GM23338 (cell line): ENCODE data around the gene FHIT. TPM values are rescaled to one million over a fixed set of nuclear protein-coding genes. Genes with fewer than 3 reads are reported as not detected.

Experiments used
- ATAC-seq: fragments of 200-7000 bp; cut with Tn5 transposase; 3 replicates; pipeline ENCODE4 v1.9.1; 2020
- DNase-seq: peaks from one replicate; pipeline ENCODE4 v3.0.0-alpha.2; 2015; ENCODE audit warnings: low spot score
- H2AFZ ChIP-seq: fragments of 200-600 bp; sonication (generic); 2 replicates; pipeline ENCODE4 v1.8.0; 2016; ENCODE audit warnings: antibody characterized with exemption, mild to moderate bottlenecking, moderate library complexity
- H3F3A ChIP-seq: fragments of 200-600 bp; sonication (generic); replicated peaks from 2 replicates; pipeline ENCODE4 v1.8.0; 2017; ENCODE audit warnings: antibody characterized with exemption, mixed run types, low read depth
- H3K27ac ChIP-seq: fragments of 200-600 bp; sonication (generic); 2 replicates; pipeline ENCODE4 v1.6.1; 2016; ENCODE audit warnings: low read depth
- H3K27me3 ChIP-seq: fragments of 200-600 bp; sonication (generic); 2 replicates; pipeline ENCODE4 v1.8.0; 2016; ENCODE audit warnings: mild to moderate bottlenecking, mixed run types, moderate library complexity; ENCODE audit not compliant: insufficient read depth
- H3K36me3 ChIP-seq: fragments of 200-600 bp; sonication (generic); 2 replicates; pipeline ENCODE4 v1.8.0; 2016; ENCODE audit warnings: mild to moderate bottlenecking; ENCODE audit not compliant: insufficient read depth
- H3K4me1 ChIP-seq: fragments of 200-600 bp; sonication (generic); 2 replicates; pipeline ENCODE4 v1.8.0; 2016; ENCODE audit warnings: mild to moderate bottlenecking, moderate library complexity; ENCODE audit not compliant: insufficient read depth
- H3K4me2 ChIP-seq: fragments of 200-600 bp; sonication (generic); 2 replicates; pipeline ENCODE4 v1.7.1; 2017; ENCODE audit warnings: mixed run types
- H3K4me3 ChIP-seq: fragments of 200-600 bp; sonication (generic); 2 replicates; pipeline ENCODE4 v1.6.1; 2016; ENCODE audit warnings: mixed run types
- H3K79me2 ChIP-seq: fragments of 200-600 bp; sonication (generic); replicated peaks from 2 replicates; pipeline ENCODE4 v1.8.0; 2017; ENCODE audit warnings: mild to moderate bottlenecking; ENCODE audit not compliant: insufficient read depth
- H3K9me2 ChIP-seq: fragments of 200-600 bp; sonication (generic); 2 replicates; pipeline ENCODE4 v1.8.0; 2017; ENCODE audit not compliant: insufficient read depth
- H4K20me1 ChIP-seq: fragments of 200-600 bp; sonication (generic); replicated peaks from 2 replicates; pipeline ENCODE4 v1.8.0; 2017; ENCODE audit warnings: mild to moderate bottlenecking; ENCODE audit not compliant: insufficient read depth
- H3K27ac Mint-ChIP-seq: 2 replicates; pipeline ENCODE4 v1.8.0; 2020; ENCODE audit warnings: inconsistent platforms, mild to moderate bottlenecking, moderate library complexity, mixed read lengths
- H3K27me3 Mint-ChIP-seq: 3 replicates; pipeline ENCODE4 v1.8.0; 2022; ENCODE audit warnings: low read depth, mild to moderate bottlenecking, moderate library complexity, mixed read lengths, inconsistent platforms; ENCODE audit not compliant: insufficient read depth, poor library complexity
- H3K36me3 Mint-ChIP-seq: 3 replicates; pipeline ENCODE4 v1.8.0; 2021; ENCODE audit warnings: low read depth, mild to moderate bottlenecking, inconsistent platforms, moderate library complexity, mixed read lengths
- H3K4me1 Mint-ChIP-seq: 3 replicates; pipeline ENCODE4 v1.8.0; 2020; ENCODE audit warnings: mild to moderate bottlenecking, inconsistent platforms, mixed read lengths
- H3K4me3 Mint-ChIP-seq: 3 replicates; pipeline ENCODE4 v1.8.0; 2021; ENCODE audit warnings: moderate library complexity, mild to moderate bottlenecking, inconsistent platforms, mixed read lengths
- H3K9me3 Mint-ChIP-seq: 3 replicates; pipeline ENCODE4 v1.8.0; 2020; ENCODE audit warnings: moderate library complexity, mild to moderate bottlenecking, inconsistent platforms, mixed read lengths
- CREB1 ChIP-seq: fragments of 250-450 bp; sonication (Bioruptor Pico); IDR thresholded peaks from 2 replicates; pipeline ENCODE4 v1.5.0; 2020; ENCODE audit warnings: low read depth, mild to moderate bottlenecking, moderate library complexity
- EZH2 ChIP-seq: fragments of 200-600 bp; sonication (generic); IDR thresholded peaks from one replicate; pipeline ENCODE4 v1.8.0; 2017; ENCODE audit warnings: antibody characterized with exemption, mild to moderate bottlenecking, low read depth; ENCODE audit not compliant: unreplicated experiment
- EZH2phosphoT487 ChIP-seq: fragments of 200-600 bp; sonication (generic); IDR thresholded peaks from one replicate; pipeline ENCODE4 v1.8.1; 2018; ENCODE audit warnings: antibody characterized with exemption; ENCODE audit not compliant: unreplicated experiment
- NANOG ChIP-seq: IDR thresholded peaks from 2 replicates; pipeline ENCODE4 v1.6.1; 2016; ENCODE audit warnings: antibody characterized with exemption, borderline replicate concordance
- POLR2AphosphoS5 ChIP-seq: IDR thresholded peaks from 2 replicates; pipeline ENCODE4 v1.6.1; 2016; ENCODE audit warnings: antibody characterized with exemption, low read depth
- STAT1 ChIP-seq: IDR thresholded peaks from one replicate; pipeline ENCODE4 v1.6.1; 2016; ENCODE audit warnings: antibody characterized with exemption; ENCODE audit not compliant: unreplicated experiment
- ZNF331 ChIP-seq: fragments of 250-450 bp; sonication (Bioruptor Pico); IDR thresholded peaks from 2 replicates; pipeline ENCODE4 v1.5.0; 2020; ENCODE audit warnings: low read depth, mild to moderate bottlenecking, moderate library complexity
- polyA plus RNA-seq: library from polyadenylated mRNA; unstranded; fragments of >200 nt; fragmentation: Nextera tagmentation; extraction: Ambion mirVana; gene quantifications from 2 replicates; pipeline ENCODE4 v1.2.1, GENCODE V29; 2016
- total RNA-seq: library from RNA; depleted of rRNA; stranded (reverse); fragments of >200 nt; shearing (Covaris generic); gene quantifications from 2 replicates; pipeline ENCODE4 v1.2.3, GENCODE V29; 2014
- TF ChIP-seq, protein P1 (sequence below), 2 experiments: fragments of 200-600 bp in 1 of 2; sonication (generic) in 1 of 2; conservative IDR thresholded peaks; 2 replicates each; pipeline versions ENCODE4 v1.5.1 to v1.6.1; 2016 to 2017; ENCODE audit warnings: antibody characterized with exemption in 2 of 2, low read depth in 2 of 2, mild to moderate bottlenecking in 2 of 2, moderate library complexity in 1 of 2
- TF ChIP-seq, protein P2 (sequence below): fragments of 250-450 bp; sonication (Bioruptor Pico); IDR thresholded peaks from 2 replicates; pipeline ENCODE4 v1.5.0; 2020; ENCODE audit warnings: mild to moderate bottlenecking, moderate library complexity
- TF ChIP-seq, protein P3 (sequence below): IDR thresholded peaks from 2 replicates; pipeline ENCODE4 v1.6.1; 2016; ENCODE audit warnings: antibody characterized with exemption
- TF ChIP-seq, protein P4 (sequence below): IDR thresholded peaks from one replicate; pipeline ENCODE4 v1.6.1; 2018; ENCODE audit warnings: antibody characterized with exemption; ENCODE audit not compliant: unreplicated experiment

FHIT gene
- total and polyA plus RNA-seq, 2 experiments from 2014 or later, result 3.0 to 8.3 TPM

DNA sequence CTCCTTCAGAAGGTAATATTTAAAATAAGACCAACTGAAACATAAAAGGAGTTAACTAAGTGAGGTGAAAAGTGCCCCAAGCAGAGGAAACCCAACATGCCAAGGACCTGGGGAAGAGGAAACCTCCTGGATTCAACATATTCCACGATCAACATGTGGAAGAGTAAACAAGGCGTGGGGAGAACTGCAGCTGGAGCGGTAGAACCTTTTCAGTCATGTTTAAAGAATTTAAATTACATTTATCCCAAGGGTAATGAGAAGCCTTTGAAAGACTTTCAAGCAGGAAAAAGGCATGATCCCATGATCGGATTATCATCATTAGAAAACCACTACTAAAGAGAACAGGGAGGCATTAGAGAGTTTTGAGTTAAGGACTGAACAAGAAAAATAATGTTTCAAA, 330.7 kb downstream of the FHIT start:
- Histone ChIP-seq H3K4me1 (no peaks in the 10 kb centered on the region), H2AFZ (no peak overlapping the region), H3K27me3 (no peaks in the 10 kb centered on the region), H3K79me2 (no peaks in the 10 kb centered on the region), H3K4me3 (no peak overlapping the region), H3K9me2 (no peaks in the 10 kb centered on the region), H3F3A (no peaks in the 10 kb centered on the region), H4K20me1 (no peaks in the 10 kb centered on the region), H3K27ac (no peak overlapping the region), H3K36me3 (no peaks in the 10 kb centered on the region; the same call in 1 of the 2 replicates), H3K4me2 (no peak overlapping the region)
- no peaks in the 10 kb centered on the region for H3K4me1 Mint-ChIP-seq
- no peak for DNase-seq
- H3K27me3 Mint-ChIP-seq, result peaks cover 3% of the 10 kb centered on the region
- TF ChIP-seq CREB1, result no peak
- no peak for TF ChIP-seq ZNF331 (CRISPR knock-in tag)
- TF ChIP-seq NANOG, result no peak
- TF ChIP-seq EZH2phosphoT487, result no peak
- TF ChIP-seq, protein P1, sequence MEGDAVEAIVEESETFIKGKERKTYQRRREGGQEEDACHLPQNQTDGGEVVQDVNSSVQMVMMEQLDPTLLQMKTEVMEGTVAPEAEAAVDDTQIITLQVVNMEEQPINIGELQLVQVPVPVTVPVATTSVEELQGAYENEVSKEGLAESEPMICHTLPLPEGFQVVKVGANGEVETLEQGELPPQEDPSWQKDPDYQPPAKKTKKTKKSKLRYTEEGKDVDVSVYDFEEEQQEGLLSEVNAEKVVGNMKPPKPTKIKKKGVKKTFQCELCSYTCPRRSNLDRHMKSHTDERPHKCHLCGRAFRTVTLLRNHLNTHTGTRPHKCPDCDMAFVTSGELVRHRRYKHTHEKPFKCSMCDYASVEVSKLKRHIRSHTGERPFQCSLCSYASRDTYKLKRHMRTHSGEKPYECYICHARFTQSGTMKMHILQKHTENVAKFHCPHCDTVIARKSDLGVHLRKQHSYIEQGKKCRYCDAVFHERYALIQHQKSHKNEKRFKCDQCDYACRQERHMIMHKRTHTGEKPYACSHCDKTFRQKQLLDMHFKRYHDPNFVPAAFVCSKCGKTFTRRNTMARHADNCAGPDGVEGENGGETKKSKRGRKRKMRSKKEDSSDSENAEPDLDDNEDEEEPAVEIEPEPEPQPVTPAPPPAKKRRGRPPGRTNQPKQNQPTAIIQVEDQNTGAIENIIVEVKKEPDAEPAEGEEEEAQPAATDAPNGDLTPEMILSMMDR (conservative IDR thresholded peaks at IDR 0.05; ENCODE audit: low read depth in 2 of 2), result no peak
- TF ChIP-seq, protein P2, sequence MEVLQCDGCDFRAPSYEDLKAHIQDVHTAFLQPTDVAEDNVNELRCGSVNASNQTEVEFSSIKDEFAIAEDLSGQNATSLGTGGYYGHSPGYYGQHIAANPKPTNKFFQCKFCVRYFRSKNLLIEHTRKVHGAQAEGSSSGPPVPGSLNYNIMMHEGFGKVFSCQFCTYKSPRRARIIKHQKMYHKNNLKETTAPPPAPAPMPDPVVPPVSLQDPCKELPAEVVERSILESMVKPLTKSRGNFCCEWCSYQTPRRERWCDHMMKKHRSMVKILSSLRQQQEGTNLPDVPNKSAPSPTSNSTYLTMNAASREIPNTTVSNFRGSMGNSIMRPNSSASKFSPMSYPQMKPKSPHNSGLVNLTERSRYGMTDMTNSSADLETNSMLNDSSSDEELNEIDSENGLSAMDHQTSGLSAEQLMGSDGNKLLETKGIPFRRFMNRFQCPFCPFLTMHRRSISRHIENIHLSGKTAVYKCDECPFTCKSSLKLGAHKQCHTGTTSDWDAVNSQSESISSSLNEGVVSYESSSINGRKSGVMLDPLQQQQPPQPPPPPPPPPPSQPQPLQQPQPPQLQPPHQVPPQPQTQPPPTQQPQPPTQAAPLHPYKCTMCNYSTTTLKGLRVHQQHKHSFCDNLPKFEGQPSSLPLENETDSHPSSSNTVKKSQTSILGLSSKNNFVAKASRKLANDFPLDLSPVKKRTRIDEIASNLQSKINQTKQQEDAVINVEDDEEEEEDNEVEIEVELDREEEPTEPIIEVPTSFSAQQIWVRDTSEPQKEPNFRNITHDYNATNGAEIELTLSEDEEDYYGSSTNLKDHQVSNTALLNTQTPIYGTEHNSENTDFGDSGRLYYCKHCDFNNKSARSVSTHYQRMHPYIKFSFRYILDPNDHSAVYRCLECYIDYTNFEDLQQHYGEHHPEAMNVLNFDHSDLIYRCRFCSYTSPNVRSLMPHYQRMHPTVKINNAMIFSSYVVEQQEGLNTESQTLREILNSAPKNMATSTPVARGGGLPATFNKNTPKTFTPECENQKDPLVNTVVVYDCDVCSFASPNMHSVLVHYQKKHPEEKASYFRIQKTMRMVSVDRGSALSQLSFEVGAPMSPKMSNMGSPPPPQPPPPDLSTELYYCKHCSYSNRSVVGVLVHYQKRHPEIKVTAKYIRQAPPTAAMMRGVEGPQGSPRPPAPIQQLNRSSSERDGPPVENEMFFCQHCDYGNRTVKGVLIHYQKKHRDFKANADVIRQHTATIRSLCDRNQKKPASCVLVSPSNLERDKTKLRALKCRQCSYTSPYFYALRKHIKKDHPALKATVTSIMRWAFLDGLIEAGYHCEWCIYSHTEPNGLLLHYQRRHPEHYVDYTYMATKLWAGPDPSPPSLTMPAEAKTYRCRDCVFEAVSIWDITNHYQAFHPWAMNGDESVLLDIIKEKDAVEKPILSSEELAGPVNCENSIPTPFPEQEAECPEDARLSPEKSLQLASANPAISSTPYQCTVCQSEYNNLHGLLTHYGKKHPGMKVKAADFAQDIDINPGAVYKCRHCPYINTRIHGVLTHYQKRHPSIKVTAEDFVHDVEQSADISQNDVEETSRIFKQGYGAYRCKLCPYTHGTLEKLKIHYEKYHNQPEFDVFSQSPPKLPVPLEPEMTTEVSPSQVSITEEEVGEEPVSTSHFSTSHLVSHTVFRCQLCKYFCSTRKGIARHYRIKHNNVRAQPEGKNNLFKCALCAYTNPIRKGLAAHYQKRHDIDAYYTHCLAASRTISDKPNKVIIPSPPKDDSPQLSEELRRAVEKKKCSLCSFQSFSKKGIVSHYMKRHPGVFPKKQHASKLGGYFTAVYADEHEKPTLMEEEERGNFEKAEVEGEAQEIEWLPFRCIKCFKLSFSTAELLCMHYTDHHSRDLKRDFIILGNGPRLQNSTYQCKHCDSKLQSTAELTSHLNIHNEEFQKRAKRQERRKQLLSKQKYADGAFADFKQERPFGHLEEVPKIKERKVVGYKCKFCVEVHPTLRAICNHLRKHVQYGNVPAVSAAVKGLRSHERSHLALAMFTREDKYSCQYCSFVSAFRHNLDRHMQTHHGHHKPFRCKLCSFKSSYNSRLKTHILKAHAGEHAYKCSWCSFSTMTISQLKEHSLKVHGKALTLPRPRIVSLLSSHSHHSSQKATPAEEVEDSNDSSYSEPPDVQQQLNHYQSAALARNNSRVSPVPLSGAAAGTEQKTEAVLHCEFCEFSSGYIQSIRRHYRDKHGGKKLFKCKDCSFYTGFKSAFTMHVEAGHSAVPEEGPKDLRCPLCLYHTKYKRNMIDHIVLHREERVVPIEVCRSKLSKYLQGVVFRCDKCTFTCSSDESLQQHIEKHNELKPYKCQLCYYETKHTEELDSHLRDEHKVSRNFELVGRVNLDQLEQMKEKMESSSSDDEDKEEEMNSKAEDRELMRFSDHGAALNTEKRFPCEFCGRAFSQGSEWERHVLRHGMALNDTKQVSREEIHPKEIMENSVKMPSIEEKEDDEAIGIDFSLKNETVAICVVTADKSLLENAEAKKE (CRISPR knock-in tag), result no peak
- no peak for TF ChIP-seq POLR2AphosphoS5
- TF ChIP-seq STAT1, result no peak
- TF ChIP-seq, protein P3, sequence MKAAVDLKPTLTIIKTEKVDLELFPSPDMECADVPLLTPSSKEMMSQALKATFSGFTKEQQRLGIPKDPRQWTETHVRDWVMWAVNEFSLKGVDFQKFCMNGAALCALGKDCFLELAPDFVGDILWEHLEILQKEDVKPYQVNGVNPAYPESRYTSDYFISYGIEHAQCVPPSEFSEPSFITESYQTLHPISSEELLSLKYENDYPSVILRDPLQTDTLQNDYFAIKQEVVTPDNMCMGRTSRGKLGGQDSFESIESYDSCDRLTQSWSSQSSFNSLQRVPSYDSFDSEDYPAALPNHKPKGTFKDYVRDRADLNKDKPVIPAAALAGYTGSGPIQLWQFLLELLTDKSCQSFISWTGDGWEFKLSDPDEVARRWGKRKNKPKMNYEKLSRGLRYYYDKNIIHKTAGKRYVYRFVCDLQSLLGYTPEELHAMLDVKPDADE, result no peak
- no peak for TF ChIP-seq EZH2
- TF ChIP-seq, protein P4, sequence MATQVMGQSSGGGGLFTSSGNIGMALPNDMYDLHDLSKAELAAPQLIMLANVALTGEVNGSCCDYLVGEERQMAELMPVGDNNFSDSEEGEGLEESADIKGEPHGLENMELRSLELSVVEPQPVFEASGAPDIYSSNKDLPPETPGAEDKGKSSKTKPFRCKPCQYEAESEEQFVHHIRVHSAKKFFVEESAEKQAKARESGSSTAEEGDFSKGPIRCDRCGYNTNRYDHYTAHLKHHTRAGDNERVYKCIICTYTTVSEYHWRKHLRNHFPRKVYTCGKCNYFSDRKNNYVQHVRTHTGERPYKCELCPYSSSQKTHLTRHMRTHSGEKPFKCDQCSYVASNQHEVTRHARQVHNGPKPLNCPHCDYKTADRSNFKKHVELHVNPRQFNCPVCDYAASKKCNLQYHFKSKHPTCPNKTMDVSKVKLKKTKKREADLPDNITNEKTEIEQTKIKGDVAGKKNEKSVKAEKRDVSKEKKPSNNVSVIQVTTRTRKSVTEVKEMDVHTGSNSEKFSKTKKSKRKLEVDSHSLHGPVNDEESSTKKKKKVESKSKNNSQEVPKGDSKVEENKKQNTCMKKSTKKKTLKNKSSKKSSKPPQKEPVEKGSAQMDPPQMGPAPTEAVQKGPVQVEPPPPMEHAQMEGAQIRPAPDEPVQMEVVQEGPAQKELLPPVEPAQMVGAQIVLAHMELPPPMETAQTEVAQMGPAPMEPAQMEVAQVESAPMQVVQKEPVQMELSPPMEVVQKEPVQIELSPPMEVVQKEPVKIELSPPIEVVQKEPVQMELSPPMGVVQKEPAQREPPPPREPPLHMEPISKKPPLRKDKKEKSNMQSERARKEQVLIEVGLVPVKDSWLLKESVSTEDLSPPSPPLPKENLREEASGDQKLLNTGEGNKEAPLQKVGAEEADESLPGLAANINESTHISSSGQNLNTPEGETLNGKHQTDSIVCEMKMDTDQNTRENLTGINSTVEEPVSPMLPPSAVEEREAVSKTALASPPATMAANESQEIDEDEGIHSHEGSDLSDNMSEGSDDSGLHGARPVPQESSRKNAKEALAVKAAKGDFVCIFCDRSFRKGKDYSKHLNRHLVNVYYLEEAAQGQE, result no peak
- H3K4me3 Mint-ChIP-seq, result no peak overlapping the region
- no peak for ATAC-seq
- H3K9me3 Mint-ChIP-seq, result peaks cover 26% of the 10 kb centered on the region; the same call in 2 of the 3 replicates
- no peak overlapping the region for H3K27ac Mint-ChIP-seq
- peaks cover 12% of the 10 kb centered on the region; the same call in 2 of the 3 replicates for H3K36me3 Mint-ChIP-seq
